ENCODE data around the gene TTBK1.

GRCh38 chr6:43222418-43223059 is 20.7 kb upstream of the TTBK1 start:
- no peak for TF ChIP-seq EZH2 (IDR thresholded peaks at IDR 0.05; ENCODE audit: low read length, missing control alignments)
- no peak for TF ChIP-seq CTCF (conservative IDR thresholded peaks at IDR 0.05 in 1 of 2, IDR thresholded peaks at IDR 0.05 in 1 of 2; ENCODE audit: low read depth in 1 of 2, low read length in 2 of 2)

Measured in fibroblast of lung (primary cell).